ENCODE results near the gene CDKAL1.

- no peak for TF ChIP-seq EZH2 (IDR thresholded peaks at IDR 0.05; ENCODE audit: borderline replicate concordance, low read depth, low read length, severe bottlenecking)
- TF ChIP-seq CTCF (IDR thresholded peaks at IDR 0.05; ENCODE audit: extremely low read depth in 1 of 2, insufficient read depth in 1 of 2, low read depth in 1 of 2, low read length in 2 of 2): no peak
- no peak for TF ChIP-seq POLR2A (IDR thresholded peaks at IDR 0.05; ENCODE audit: low read depth, low read length)
- TF ChIP-seq POLR2AphosphoS5 (IDR thresholded peaks at IDR 0.05; ENCODE audit: insufficient read depth, low read depth, low read length): no peak
- TF ChIP-seq MAX (IDR thresholded peaks at IDR 0.05; ENCODE audit: insufficient read depth, insufficient read length): no peak
- TF ChIP-seq FOS (IDR thresholded peaks at IDR 0.05; ENCODE audit: borderline replicate concordance, insufficient read depth, low read length): no peak
- TF ChIP-seq JUN (IDR thresholded peaks at IDR 0.05; ENCODE audit: borderline replicate concordance, insufficient read depth, insufficient read length, low read depth): no peak
- no peak for TF ChIP-seq MYC (IDR thresholded peaks at IDR 0.05; ENCODE audit: low read depth, low read length)
Measured at GRCh38 chr6:21201637-21202350, 667.5 kb downstream of the CDKAL1 start.
